ENCODE data around the gene PCYT2. TPM values are rescaled to one million over a fixed set of nuclear protein-coding genes. Genes with fewer than 3 reads are reported as not detected.

Gene PCYT2
- total and polyA plus RNA-seq, 9 of the 15 experiments (the other 6 are each of a cell fraction or from before 2014, with no cell fraction given): 0.92 to 134 (median 82.5) TPM

GRCh38 chr17:81926451-81927151 is 15.4 kb upstream of the PCYT2 start (continued):
- no peak for TF ChIP-seq TSHZ1 (CRISPR knock-in tag; IDR thresholded peaks at IDR 0.05)
- TF ChIP-seq TGIF2 (CRISPR knock-in tag; IDR thresholded peaks at IDR 0.05): 0 out of 2 replicates have a peak, but pooled peaks have one; percentile 43
- TF ChIP-seq BACH1 (tag; IDR thresholded peaks at IDR 0.05): peak; percentile 86
- no peak for TF ChIP-seq ZNF24 (IDR thresholded peaks at IDR 0.05)
- peak; percentile 61; the same call in 1 of the 2 replicates for TF ChIP-seq ZNF592 (IDR thresholded peaks at IDR 0.05)
- peak; percentile 27; the same call in 1 of the 2 replicates for TF ChIP-seq NFIC (IDR thresholded peaks at IDR 0.05)
- no peak for TF ChIP-seq CTCF (IDR thresholded peaks at IDR 0.05 in 2 of 3, conservative IDR thresholded peaks at IDR 0.05 in 1 of 3; ENCODE audit: insufficient read depth in 2 of 3, low read depth in 1 of 3, low read length in 3 of 3)
- TF ChIP-seq PRDM10 (IDR thresholded peaks at IDR 0.05; ENCODE audit: partially characterized antibody): peak; percentile 35
- TF ChIP-seq EP300 (IDR thresholded peaks at IDR 0.05; ENCODE audit: low read length): no peak
- TF ChIP-seq ATF7 (IDR thresholded peaks at IDR 0.05): peak; percentile 92
- TF ChIP-seq ZC3H8 (IDR thresholded peaks at IDR 0.05): no peak
- TF ChIP-seq HNRNPL (IDR thresholded peaks at IDR 0.05; ENCODE audit: low read depth, low read length): no peak
- TF ChIP-seq ZNF239 (CRISPR knock-in tag; IDR thresholded peaks at IDR 0.05): no peak
- no peak for TF ChIP-seq SRSF3 (IDR thresholded peaks at IDR 0.05; ENCODE audit: insufficient read depth, low read length)
- TF ChIP-seq TAL1 (IDR thresholded peaks at IDR 0.05): no peak
